HFFc6 (cell line): ENCODE results near the gene ARHGAP28. TPM values are rescaled to one million over a fixed set of nuclear protein-coding genes. Genes with fewer than 3 reads are reported as not detected.
"Not testable (repeated sequence)": the region's sequence is repeated elsewhere in the genome, so short reads cannot be mapped to it uniquely, and the experiment has no call there.

Source experiments
- DNase-seq: peaks from one replicate; pipeline ENCODE4 v3.0.0-alpha.2; 2018
- H3K27ac Mint-ChIP-seq: 2 replicates; pipeline ENCODE4 v1.8.0; 2020; ENCODE audit warnings: mild to moderate bottlenecking, mixed read lengths
- H3K27me3 Mint-ChIP-seq: 2 replicates; pipeline ENCODE4 v1.8.0; 2021; ENCODE audit warnings: mild to moderate bottlenecking, moderate library complexity, mixed read lengths; ENCODE audit not compliant: insufficient read depth
- H3K36me3 Mint-ChIP-seq: 2 replicates; pipeline ENCODE4 v1.8.0; 2021; ENCODE audit warnings: low read depth, mixed read lengths
- H3K4me1 Mint-ChIP-seq: 2 replicates; pipeline ENCODE4 v1.8.0; 2020; ENCODE audit warnings: low read depth, mixed read lengths
- H3K4me3 Mint-ChIP-seq: 2 replicates; pipeline ENCODE4 v1.8.0; 2020; ENCODE audit warnings: mild to moderate bottlenecking, moderate library complexity, mixed read lengths
- H3K9me3 Mint-ChIP-seq: 2 replicates; pipeline ENCODE4 v1.8.0; 2020; ENCODE audit warnings: mild to moderate bottlenecking, mixed read lengths
- CTCF ChIP-seq: fragments of 200-600 bp; sonication (generic); IDR thresholded peaks from 2 replicates; pipeline ENCODE4 v1.5.0; 2021; ENCODE audit warnings: antibody characterized with exemption, mild to moderate bottlenecking
- total RNA-seq, 6 experiments: library from RNA; stranded (reverse); fragmentation: NEBNext Ultra II Directional; extraction: Animal tissue kit (Norgen Biotek cat#: 25700); gene quantifications; 2 replicates in 1 of 6; 3 replicates in 5 of 6; pipeline ENCODE4 v1.2.3, GENCODE V29; 2021

Gene ARHGAP28
- total RNA-seq, 6 experiments from 2014 or later = 0.05 to 0.97 (median 0.39) TPM; not detected in 1

- Mint-ChIP-seq H3K27ac (no peak overlapping the region), H3K27me3 (no peaks in the 10 kb centered on the region), H3K4me1 (no peaks in the 10 kb centered on the region), H3K36me3 (no peaks in the 10 kb centered on the region), H3K4me3 (no peak overlapping the region), H3K9me3 (peaks cover 13% of the 10 kb centered on the region)
- no peak for DNase-seq
- no peak for TF ChIP-seq CTCF
Observed at GRCh38 chr18:6836331-6836730, 106.8 kb downstream of the ARHGAP28 start.

- H3K27ac Mint-ChIP-seq = no peak overlapping the region
- peaks cover 16% of the 10 kb centered on the region for H3K9me3 Mint-ChIP-seq
- H3K36me3 Mint-ChIP-seq = no peaks in the 10 kb centered on the region
- DNase-seq = no peak
- H3K27me3 Mint-ChIP-seq = no peaks in the 10 kb centered on the region
- H3K4me1 Mint-ChIP-seq = no peaks in the 10 kb centered on the region
- H3K4me3 Mint-ChIP-seq = no peak overlapping the region
- no peak for TF ChIP-seq CTCF
Observed at GRCh38 chr18:6837904-6838303, 108.4 kb downstream of the ARHGAP28 start.

- no peak for TF ChIP-seq CTCF
- Mint-ChIP-seq H3K36me3 (no peaks in the 10 kb centered on the region), H3K4me1 (no peaks in the 10 kb centered on the region), H3K4me3 (no peak overlapping the region), H3K27ac (no peak overlapping the region), H3K9me3 (peaks cover 33% of the 10 kb centered on the region), H3K27me3 (no peaks in the 10 kb centered on the region)
- DNase-seq = no peak
Observed at GRCh38 chr18:6842081-6842480, 112.6 kb downstream of the ARHGAP28 start.

GRCh38 chr18:6843308-6843707, 113.8 kb downstream of the ARHGAP28 start:
- Mint-ChIP-seq H3K4me3 (no peak overlapping the region), H3K27me3 (no peaks in the 10 kb centered on the region)

GRCh38 chr18:6845521-6845920, 116.0 kb downstream of the ARHGAP28 start:
- H3K4me1 Mint-ChIP-seq, H3K4me3 Mint-ChIP-seq, H3K36me3 Mint-ChIP-seq, H3K27ac Mint-ChIP-seq, DNase-seq, H3K27me3 Mint-ChIP-seq: not testable (repeated sequence)
- H3K9me3 Mint-ChIP-seq = peaks cover 44% of the 10 kb centered on the region

More at GRCh38 chr18:6843308-6843707, 113.8 kb downstream of the ARHGAP28 start:
- H3K27ac Mint-ChIP-seq = no peak overlapping the region
- no peak for DNase-seq
- H3K9me3 Mint-ChIP-seq = peaks cover 37% of the 10 kb centered on the region
- H3K36me3 Mint-ChIP-seq = no peaks in the 10 kb centered on the region
- TF ChIP-seq CTCF = no peak
- no peaks in the 10 kb centered on the region for H3K4me1 Mint-ChIP-seq

GRCh38 chr18:6850396-6850795, 120.9 kb downstream of the ARHGAP28 start:
- TF ChIP-seq CTCF = no peak
- Mint-ChIP-seq H3K27ac (no peak overlapping the region), H3K27me3 (no peaks in the 10 kb centered on the region), H3K4me1 (no peaks in the 10 kb centered on the region), H3K4me3 (no peak overlapping the region), H3K9me3 (peaks cover 49% of the 10 kb centered on the region), H3K36me3 (no peaks in the 10 kb centered on the region)
- DNase-seq = no peak
